Stomach (tissue), 9 donors: ENCODE results near the gene RAI1. TPM values are rescaled to one million over a fixed set of nuclear protein-coding genes. Genes with fewer than 3 reads are reported as not detected.

ENCODE experiments used
- DNase-seq, 2 donors: peaks; one replicate each; pipeline versions ENCODE4 v3.0.0 to v3.0.0-alpha.2; 2013 to 2019
- H3K27ac ChIP-seq, 5 donors: fragments of 200-600 bp in 4 of 5; sonication (generic) in 4 of 5; one replicate each; pipeline ENCODE4 v1.5.1; 2013 to 2019; ENCODE audit warnings: mild to moderate bottlenecking in 1 of 5, moderate library complexity in 1 of 5
- H3K27me3 ChIP-seq, 3 donors: fragments of 200-600 bp; sonication (generic); one replicate each; pipeline ENCODE4 v1.5.1; 2017 to 2019; ENCODE audit warnings: mixed run types in 1 of 3
- H3K36me3 ChIP-seq, 4 donors: fragments of 200-600 bp; sonication (generic); 1 replicate in 3 of 4; 2 replicates in 1 of 4; pipeline ENCODE4 v1.5.1; 2016 to 2019
- H3K4me1 ChIP-seq, 4 donors: fragments of 200-600 bp; sonication (generic); one replicate each; pipeline ENCODE4 v1.5.1; 2016 to 2019
- H3K4me3 ChIP-seq, 4 donors: fragments of 200-600 bp; sonication (generic) in 3 of 4; one replicate each; pipeline ENCODE4 v1.5.1; 2016 to 2019; ENCODE audit warnings: mild to moderate bottlenecking in 1 of 4
- H3K9me3 ChIP-seq, 4 donors: fragments of 200-600 bp; sonication (generic); one replicate each; pipeline ENCODE4 v1.5.1; 2016 to 2019
- CTCF ChIP-seq, 7 experiments: fragments of 450-650 bp in 4 of 7; fragments of 200-600 bp in 3 of 7; sonication (generic) in 3 of 7; IDR thresholded peaks; one replicate each; pipeline ENCODE4 v1.5.1; 2016 to 2019; ENCODE audit warnings: antibody characterized with exemption in 7 of 7, control low read depth in 2 of 7, mild to moderate bottlenecking in 1 of 7
- EP300 ChIP-seq: sonication (generic); formaldehyde crosslinking; IDR thresholded peaks from one replicate; pipeline ENCODE4 v1.6.1; 2017; ENCODE audit warnings: antibody characterized with exemption
- POLR2A ChIP-seq, 4 donors: fragments of 450-650 bp; IDR thresholded peaks; one replicate each; pipeline ENCODE4 v1.6.1; 2016; ENCODE audit warnings: antibody characterized with exemption in 4 of 4, control low read depth in 2 of 4, mild to moderate bottlenecking in 1 of 4, moderate library complexity in 1 of 4
- POLR2AphosphoS5 ChIP-seq, 3 donors: sonication (generic); formaldehyde crosslinking; IDR thresholded peaks; one replicate each; pipeline ENCODE4 v1.6.1; 2016; ENCODE audit warnings: antibody characterized with exemption in 3 of 3
- WGBS, 5 donors: extraction: QIAGEN DNeasy Blood & Tissue Kit in 3 of 5; methylation state at CpG; one replicate each; pipeline versions ENCODE4 v1.1.5 to v1.1.7; 2013 to 2018; 5-methylcytosine and 5-hydroxymethylcytosine counted together
- intact Hi-C: fragments of 100-400 bp; cut with DNase I; formaldehyde crosslinking; loops from one replicate; pipeline ENCODE4 v1.15.1; 2023; ENCODE audit warnings: low total_unique reads
- polyA plus RNA-seq, 3 donors: library from polyadenylated mRNA; stranded (reverse); fragments of 200-250 nt; gene quantifications; one replicate each; pipeline ENCODE4 v1.2.3, GENCODE V29; 2013
- total RNA-seq, 5 donors: library from RNA; depleted of rRNA; stranded (reverse); fragments of >200 nt; gene quantifications; one replicate each; pipeline versions ENCODE4 v1.1.0 to v1.2.3, GENCODE V29; 2014 to 2016
- donor health status: healthy with polysubstance abuse.
- donor health status: Bipolar disorder and iron deficiency.
- donor health status: healthy.

Gene RAI1
- total and polyA plus RNA-seq, 8 donors, result 4.6 to 94.5 (median 28.3) TPM

- Histone ChIP-seq H3K36me3 (peaks cover 0 to 7% (median 0%) of the 10 kb centered on the region in 4 donors), H3K4me1 (peaks cover 39 to 93% (median 71%) of the 10 kb centered on the region in 4 donors), H3K27me3 (peaks cover 0 to 34% (median 0%) of the 10 kb centered on the region in 3 donors), H3K27ac (peak overlapping the region; percentile 1 to 71 (median 30)), H3K4me3 (peak overlapping the region; percentile 51 to 68 (median 55)), H3K9me3 (no peaks in the 10 kb centered on the region)
- no peak for TF ChIP-seq POLR2A (IDR thresholded peaks at IDR 0.05)
- no peak for TF ChIP-seq EP300
- no peak for TF ChIP-seq CTCF (IDR thresholded peaks at IDR 0.05)
- TF ChIP-seq POLR2AphosphoS5 (IDR thresholded peaks at IDR 0.05), result no peak
- DNase-seq, result peak in 1 of 2 donors; percentile 71
- intact Hi-C loops, result no loop called here
- 39 to 54% (median 45%) methylated on average over 29 to 36 of the region's 36 CpGs for WGBS, 5 donors
Measured at GRCh38 chr17:17725011-17725751, 43.9 kb downstream of the RAI1 start.

GRCh38 chr17:17725752-17726457 is 44.6 kb downstream of the RAI1 start:
- TF ChIP-seq POLR2A (IDR thresholded peaks at IDR 0.05) (no peak), EP300 (no peak), POLR2AphosphoS5 (IDR thresholded peaks at IDR 0.05) (no peak), CTCF (IDR thresholded peaks at IDR 0.05) (no peak)
- peaks cover 37 to 92% (median 74%) of the 10 kb centered on the region in 4 donors for H3K4me1 ChIP-seq

DNA sequence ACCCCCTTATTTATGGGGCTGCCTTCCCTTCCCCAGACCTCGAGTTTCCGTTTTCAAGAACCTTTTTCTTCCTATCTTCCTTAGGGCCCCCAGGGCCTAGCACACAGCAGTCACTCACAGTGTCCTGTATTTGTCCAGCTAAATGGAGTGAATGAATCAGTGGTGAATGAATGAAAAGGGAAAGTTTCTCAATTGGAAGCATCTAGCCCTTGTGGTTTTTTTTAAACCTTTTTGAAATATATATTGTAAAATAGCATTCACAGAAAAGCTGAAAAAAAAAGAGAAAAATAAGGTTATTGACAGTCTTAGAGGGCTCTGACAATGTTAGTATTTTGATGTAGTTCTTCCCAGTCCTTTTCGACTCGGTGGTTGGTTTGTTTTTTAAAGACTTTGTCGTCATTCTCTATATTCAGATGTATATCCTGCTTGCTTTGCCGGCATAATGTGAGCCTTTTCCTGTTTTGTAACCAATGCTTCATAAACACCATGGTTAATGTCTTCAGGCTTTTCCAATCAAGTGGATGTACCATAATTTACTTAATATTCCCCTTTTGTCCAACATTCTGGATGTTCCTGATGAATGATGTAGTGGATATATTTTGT is 45.3 kb downstream of the RAI1 start:
- intact Hi-C loops, result no loop called here
- 64 to 69% (median 67%) methylated on average over 6 of the region's 6 CpGs for WGBS, 5 donors
- Histone ChIP-seq H3K27ac (peak overlapping the region in 1 of 5 donors; percentile 6), H3K27me3 (peaks cover 0 to 31% (median 0%) of the 10 kb centered on the region in 3 donors), H3K4me1 (peaks cover 34 to 92% (median 77%) of the 10 kb centered on the region in 4 donors), H3K36me3 (peaks cover 0 to 7% (median 0%) of the 10 kb centered on the region in 4 donors), H3K9me3 (no peaks in the 10 kb centered on the region), H3K4me3 (no peak overlapping the region)
- TF ChIP-seq POLR2A (IDR thresholded peaks at IDR 0.05), result no peak
- no peak for TF ChIP-seq EP300
- TF ChIP-seq POLR2AphosphoS5 (IDR thresholded peaks at IDR 0.05), result no peak
- no peak for TF ChIP-seq CTCF (IDR thresholded peaks at IDR 0.05)
- no peak for DNase-seq

More at GRCh38 chr17:17725752-17726457, 44.6 kb downstream of the RAI1 start:
- no peaks in the 10 kb centered on the region for H3K9me3 ChIP-seq
- 69 to 85% (median 73%) methylated on average over 7 of the region's 7 CpGs for WGBS, 5 donors
- intact Hi-C loops, result no loop called here
- peak overlapping the region in 3 of 5 donors; percentile 1 to 71 (median 6) for H3K27ac ChIP-seq
- peak in 1 of 2 donors; percentile 51 for DNase-seq
- peaks cover 0 to 7% (median 0%) of the 10 kb centered on the region in 4 donors for H3K36me3 ChIP-seq
- H3K4me3 ChIP-seq, result no peak overlapping the region
- peaks cover 0 to 34% (median 0%) of the 10 kb centered on the region in 3 donors for H3K27me3 ChIP-seq

DNA sequence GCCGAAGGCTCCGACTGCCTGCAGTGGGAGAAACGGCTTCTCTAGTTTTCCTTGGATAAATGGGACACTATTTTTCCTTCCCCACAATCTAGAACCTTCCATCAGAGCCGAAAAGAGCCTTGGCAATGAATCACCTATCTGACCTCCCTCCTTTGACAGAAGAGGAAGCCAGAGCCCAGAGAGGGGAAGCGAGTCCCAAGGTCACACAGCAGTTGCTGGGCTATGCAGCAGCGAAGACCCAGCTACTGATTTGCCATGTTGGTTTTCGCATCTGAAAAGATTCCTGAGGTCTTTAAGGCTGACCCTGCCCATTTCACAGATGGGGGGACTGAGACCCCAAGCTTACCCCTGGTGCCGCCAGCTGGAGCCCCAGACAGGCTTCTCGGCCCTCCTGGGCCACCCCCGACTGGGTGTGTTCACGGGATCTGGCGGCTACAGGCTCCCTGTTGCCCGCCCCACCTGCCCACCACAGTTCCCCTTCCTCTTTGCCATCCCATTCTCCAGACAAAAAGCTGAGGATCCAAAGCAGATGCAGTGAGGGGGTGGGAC is 45.9 kb downstream of the RAI1 start:
- H3K27me3 ChIP-seq, result peaks cover 0 to 25% (median 0%) of the 10 kb centered on the region in 3 donors
- no peaks in the 10 kb centered on the region for H3K9me3 ChIP-seq
- DNase-seq, result no peak
- peaks cover 34 to 90% (median 72%) of the 10 kb centered on the region in 4 donors for H3K4me1 ChIP-seq
- no peak overlapping the region for H3K4me3 ChIP-seq
- H3K36me3 ChIP-seq, result peaks cover 0 to 7% (median 0%) of the 10 kb centered on the region in 4 donors
- TF ChIP-seq EP300 (no peak), POLR2A (IDR thresholded peaks at IDR 0.05) (no peak), POLR2AphosphoS5 (IDR thresholded peaks at IDR 0.05) (no peak), CTCF (IDR thresholded peaks at IDR 0.05) (no peak)
- 86 to 92% (median 90%) methylated on average over 11 to 13 of the region's 13 CpGs for WGBS, 5 donors
- H3K27ac ChIP-seq, result no peak overlapping the region
- intact Hi-C loops, result no loop called here
